GM18873 (cell line): ENCODE results near the gene XKR3.
"Not testable (repeated sequence)": the region's sequence is repeated elsewhere in the genome, so short reads cannot be mapped to it uniquely, and the experiment has no call there.

Experiments used
- ATAC-seq: cut with Tn5 transposase; IDR thresholded peaks from one replicate; pipeline ENCODE4 v1.9.1; 2021; ENCODE audit warnings: mild to moderate bottlenecking, moderate library complexity, moderate number of reproducible peaks; ENCODE audit not compliant: unreplicated experiment, low FRiP score

The XKR3 gene

DNA sequence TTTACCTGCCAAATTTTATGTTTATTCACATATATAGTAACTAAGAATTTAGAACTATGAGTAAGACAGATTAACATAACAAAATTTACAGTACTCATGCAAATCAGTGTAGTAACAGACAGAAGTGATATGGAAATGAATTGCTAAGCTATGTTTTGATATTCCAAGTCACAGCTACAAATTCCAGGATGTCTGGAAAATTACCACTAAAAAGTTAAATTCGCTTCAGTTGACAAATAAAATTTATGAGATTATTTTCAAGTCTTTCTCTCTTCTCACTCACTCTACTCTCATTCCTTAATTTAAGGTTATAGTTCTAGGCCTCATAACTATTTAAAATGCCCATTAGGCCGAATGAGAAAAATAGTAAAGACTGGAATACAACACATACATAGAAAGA lies 18.1 kb downstream of the XKR3 start:
- ATAC-seq, result no peak

DNA sequence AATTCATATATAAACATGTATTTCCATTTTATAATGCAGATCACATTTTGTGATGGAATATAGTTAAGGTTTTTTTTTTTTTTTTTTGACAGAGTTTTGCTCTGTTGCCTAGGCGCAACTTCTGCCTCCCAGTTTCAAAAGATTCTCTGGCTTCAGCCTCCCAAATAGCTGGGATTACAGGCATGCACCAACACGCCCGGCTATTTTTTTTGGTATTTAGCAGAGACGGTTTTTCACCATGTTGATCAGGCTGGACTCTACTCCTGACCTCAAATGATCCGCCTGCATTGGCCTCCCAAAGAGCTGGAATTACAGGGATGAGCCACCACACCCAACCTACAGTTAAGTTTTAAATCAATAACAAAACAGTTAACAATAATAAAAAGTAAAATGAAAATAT lies 18.8 kb downstream of the XKR3 start:
- ATAC-seq, result no peak

DNA sequence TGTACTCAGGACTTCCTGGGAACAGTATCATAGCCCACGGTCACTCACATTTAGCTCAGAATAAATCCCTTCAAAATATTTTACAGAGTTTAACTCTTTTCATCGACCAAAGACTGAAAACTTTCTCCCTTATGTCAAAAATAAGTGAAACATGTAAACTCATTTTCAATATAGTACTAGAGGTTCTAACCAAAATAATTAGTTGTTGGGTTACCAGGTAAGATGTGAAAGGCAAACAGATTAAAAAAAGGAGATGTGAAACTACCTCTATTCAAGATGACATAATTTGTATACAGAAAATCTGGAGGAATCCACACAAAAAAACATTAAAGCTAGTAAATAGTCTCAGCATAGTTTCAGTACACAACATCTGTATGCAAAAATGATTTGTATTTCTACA lies 20.3 kb downstream of the XKR3 start:
- no peak for ATAC-seq

DNA sequence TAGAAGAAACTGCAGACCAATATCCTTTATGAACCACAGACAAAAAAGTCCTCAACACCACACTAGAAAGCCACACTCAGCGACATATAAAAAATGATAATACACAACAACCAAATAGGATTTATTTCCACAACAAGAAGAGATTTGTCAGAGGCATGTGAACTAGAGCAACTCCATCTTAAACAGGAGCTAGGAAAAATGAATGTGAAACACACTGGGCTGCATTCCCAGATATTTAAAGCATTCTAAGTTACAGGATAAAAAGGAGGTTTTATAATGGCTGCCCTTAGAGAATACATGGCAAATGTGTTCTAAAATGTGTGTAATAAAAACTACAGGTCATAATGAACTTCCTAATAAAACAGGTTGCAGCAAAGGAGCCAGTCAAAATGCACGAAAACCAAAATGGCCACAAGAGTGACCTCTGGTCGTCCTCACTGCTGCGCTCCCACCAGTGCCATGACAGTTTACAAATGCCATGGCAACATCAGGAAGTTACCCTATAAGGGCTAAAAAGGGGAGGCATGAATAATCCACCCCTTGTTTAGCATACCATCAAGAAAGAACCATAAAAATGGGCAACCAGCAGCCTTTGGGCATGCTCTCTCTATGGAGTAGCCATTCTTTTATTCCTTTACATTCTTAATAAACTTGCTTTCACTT lies 21.8 kb downstream of the XKR3 start:
- no peak for ATAC-seq

DNA sequence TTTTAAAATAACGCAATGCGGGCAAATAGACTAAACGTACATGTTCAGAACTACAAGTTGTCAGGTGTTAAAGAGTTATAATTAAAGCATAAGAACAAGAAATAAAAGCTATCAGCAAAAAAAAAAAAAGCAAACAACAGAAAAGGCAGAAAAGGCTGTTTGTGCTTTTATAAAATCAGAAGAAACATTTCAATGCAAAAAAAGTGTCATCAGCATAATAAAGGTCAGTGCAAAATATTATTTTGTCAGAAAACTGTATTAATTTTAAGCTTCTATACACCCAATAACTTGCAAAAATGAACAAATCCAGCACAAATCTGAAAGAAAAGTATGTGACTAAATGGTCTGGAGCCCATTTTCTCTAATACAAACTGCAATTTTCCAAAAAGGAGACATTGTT lies 23.6 kb downstream of the XKR3 start:
- ATAC-seq, result no peak

DNA sequence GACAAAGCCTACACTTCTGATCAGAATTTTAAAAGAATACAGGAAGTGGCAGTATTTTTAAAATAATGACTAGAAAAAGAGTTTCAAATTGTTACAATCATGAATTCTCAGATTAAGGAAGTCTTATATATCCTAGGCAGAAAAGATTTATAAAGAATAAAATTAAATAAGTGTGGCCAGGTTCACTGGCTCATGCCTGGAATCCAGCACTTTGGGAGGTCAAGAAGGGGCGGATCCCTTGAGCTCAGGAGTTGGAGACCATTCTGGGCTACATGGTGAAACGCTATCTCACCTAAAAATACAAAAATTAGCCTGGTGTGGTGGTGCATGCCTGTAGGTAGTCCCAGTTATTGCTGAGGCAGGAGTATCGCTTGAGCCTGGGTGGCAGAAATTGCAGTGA lies 24.1 kb downstream of the XKR3 start:
- ATAC-seq, result no peak

DNA sequence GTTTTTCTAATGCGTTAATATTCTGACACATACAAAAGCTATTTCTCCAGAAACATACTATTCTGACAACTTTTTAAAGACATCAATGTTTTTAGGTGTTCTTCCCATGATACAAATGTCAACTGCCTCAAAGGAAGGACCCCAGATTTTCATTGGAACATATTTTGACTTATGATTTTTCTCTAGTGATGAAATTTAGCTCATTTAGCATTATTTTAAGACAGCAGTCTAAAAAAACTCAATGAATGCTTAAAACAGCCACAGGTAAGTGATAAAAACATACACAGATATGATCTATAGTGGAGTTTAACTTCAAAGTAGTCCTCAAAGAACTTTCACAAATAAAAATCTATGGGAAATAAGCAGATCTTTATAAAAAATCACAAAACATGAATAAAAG lies 24.9 kb downstream of the XKR3 start:
- no peak for ATAC-seq

DNA sequence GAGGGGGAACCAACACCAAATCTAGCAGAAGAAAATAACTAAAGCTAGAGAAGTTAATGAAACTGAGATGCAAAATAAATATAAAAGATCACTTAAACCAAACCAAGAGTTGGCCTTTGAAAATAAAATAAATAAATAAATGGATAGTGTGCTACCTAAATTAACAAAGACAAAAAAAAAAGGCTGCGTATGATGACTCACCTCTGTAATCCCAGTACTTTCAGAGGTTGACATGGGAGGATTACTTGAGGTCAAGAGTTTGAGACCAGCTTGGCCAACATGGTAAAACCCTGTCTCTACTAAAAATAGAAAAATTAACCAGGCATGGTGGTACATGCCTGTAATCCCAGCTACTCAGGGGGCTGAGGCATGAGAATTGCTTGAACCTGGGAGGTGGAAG lies 29.7 kb downstream of the XKR3 start:
- ATAC-seq, result not testable (repeated sequence)

DNA sequence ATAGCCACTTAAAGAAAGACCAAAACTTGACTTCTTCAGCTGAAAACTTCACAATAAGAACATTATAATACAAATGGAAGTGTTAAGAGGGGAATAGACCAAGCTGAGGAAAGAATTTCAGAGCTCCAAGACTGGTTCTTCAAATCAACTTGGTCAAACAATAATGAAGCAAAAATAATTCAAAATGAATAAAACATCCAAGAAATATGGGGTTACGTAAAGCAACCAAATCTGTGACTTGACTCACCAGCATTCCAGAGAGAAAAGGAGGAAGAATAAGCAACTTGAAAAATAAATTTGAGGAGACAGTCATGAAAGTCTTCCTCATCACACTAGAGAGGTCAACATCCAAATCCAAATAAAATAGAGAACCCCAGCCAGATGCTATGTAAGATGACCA lies 31.4 kb downstream of the XKR3 start:
- no peak for ATAC-seq

DNA sequence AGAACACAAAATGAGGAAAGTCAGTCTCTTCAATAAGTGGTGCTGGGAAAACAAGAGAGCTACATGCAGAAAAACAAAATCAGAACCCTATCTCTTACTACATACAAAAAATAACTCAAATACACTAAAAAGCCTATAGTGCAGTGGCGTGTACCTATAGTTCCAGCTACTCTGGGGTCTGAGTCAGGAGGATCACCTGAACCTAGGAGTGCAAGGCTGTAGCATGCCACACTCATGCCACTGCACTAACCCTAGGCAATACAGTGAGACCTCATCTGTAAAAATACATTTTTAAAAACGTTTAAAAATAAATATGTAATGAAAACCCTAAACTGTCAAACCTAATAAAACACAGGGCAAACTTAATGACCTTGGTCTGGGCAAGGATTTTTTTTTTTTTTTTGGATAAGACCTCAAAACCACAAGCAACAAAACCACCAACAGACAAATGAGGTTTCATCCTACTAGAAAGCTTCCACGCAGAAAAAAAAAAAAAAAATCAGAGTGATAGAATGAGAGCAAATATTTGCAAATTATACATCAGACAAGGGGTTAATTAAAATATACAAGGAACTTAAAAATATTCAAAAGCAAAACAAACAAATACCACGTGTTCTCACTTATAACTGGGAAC lies 35.2 kb downstream of the XKR3 start:
- ATAC-seq, result no peak

DNA sequence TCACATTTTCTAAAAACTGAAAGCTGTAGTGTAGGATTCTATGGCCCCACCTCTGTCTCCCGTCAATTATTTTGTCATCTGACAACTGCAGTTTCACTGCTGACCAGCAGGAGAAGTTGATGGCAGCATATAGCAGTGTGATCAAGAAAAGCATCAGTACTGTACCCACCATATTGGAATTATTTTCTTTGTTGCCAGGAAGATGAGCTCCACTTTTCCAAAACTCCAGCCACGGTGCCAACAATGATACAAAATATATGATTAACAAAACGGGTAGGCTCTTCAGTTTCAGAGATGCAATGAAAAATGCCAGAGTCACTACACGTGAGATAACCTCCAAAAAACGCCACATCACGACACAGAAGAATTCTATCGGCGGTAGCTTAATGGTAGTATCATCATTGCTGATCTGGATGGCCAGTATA lies 41.3 kb downstream of the XKR3 start:
- ATAC-seq, result no peak

DNA sequence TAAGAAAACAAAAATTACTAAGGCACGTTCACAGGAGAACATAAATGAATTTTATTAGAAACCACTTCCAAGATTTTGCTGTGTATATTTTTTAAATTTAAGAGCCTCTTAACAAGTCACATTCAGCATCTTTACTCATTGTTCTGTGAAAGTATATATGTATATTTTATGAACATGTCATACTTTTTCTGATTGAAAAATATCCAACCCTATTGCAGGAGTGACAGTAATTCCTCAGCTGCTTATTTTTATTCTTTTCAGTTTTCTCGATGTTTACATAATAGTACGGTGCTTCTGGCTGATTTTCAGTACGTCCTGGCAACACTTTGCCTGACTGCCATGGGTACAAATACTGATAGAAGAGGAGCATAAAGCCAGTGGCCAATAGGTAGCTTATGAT lies 41.8 kb downstream of the XKR3 start:
- no peak for ATAC-seq

DNA sequence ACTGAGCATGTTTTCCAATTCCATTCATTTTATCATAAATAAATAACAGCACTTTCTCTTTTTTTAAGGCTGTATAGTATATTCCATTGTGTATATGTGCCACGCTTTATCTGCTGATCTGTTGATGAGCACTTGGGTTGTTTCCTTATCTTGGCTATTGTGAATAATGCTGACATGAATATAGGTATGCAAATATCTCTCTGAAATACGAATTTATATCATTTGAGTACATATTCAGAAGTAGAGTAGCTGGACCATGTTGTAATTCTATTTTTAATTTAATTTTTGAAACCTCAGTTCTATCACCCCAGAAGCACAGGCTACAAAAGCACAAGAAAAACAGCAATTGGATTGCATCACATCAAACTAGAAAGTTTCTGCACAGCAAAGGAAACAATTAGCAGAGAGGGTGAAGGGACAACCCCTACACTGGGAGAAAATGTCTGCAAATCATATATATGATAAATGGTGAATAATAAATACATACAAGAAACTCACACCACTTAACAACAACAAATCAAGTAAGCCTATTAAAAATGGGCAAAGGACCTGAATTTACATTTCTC lies 43.4 kb downstream of the XKR3 start:
- ATAC-seq, result no peak

DNA sequence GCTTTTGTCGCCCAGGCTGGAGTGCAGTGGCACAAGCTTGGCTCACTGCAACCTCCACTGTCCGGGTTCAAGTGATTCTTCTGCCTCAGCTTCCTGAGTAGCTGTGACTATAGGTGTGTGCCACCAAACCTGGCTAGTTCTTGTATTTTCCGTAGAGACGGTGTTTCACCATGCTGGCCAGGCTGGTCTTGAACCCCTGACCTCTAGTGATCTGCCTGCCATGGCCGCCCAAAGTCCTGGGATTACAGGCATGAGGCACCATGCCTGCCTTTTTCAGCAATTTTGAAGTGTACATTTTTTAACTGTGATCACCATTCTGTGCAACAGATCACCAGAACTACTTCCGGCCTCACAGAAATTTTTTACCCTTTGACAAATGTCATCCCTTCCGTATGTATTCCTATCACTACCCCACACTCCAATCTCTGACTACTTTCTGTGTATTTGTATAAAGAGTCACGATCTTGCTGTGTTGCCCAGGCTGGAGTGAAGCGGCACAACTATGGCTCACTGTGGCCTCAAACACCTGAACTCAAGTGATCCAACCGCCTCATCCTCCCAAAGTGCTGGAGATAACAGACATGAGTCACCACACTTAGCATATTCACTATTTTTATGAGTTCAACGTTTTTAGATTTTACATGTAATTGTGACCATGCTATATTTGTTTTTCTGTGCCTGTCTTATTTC lies 44.0 kb downstream of the XKR3 start:
- no peak for ATAC-seq

DNA sequence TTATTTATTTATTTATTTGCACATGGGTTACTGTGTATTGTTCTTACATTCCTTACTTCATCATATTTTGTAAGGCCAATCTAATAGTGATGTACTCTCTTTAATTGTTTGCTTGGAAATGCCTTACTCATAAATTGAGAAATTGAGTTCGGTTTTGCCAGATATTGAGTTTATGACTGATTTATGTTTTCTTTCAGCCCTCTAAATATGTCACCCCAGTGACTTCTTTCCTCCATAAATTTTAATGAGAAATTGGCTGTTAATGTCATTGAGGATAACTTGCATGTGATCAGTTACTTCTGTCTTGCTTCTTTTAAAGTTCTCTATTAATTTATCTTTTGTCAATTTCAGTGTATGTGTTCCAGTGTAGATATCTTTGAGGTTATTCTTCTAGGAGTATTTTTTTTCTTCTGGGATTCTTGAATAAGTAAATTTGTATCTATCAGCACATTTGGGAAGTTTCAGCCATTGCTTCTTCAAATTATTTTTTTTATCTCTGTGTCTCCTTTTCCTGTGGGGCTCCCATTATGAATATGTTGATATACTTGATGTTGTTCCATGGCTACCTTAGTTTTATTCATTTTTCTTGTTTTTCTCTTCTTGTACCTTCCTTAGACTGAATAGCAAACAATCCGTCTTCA lies 47.8 kb downstream of the XKR3 start:
- ATAC-seq, result no peak

DNA sequence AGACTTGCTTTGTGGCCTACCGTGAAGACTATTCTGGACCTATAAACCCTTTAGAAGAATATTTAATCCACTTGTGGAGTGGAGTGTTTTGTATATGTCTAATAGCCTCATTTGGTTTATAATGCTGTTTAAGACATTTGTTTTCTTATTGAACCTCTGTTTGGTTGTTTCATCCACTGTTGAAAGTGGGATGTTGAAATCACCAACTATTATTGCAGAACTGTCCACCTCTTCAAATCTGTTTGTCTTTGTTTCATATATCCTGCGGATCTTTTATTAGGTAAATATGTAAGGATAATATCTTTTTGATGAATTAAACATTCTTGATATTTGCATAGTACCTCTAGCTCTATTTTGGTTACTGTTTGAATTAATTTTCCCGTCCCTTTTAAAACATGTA lies 49.1 kb downstream of the XKR3 start:
- ATAC-seq, result no peak

DNA sequence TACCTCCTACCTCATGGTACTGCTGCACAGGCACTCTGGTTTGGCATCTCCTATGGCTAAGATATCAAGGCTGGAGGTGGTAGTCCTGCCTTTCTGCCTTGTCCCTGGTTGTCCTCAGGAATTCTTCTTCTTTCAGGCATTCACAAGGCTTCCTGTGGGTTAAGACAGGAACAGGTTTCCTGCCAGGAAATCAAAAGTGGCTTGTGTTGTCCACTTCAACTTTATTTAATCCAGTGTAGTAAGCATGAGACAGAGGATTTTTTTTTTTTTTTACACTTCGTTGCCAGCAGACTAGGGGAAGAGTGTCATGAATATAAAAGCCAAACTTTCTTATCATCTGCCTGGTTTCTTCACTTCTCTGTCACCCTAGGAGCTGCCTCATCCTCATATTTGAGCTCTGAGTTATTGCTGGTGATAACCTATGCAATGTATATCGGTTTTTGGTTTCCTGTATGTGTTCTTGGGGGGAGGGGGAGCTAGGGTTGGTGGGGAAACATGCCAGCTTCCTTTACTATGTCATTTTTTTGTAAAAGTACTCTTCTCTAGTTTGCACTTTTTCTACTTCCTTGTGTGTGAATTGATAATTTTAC lies 50.2 kb downstream of the XKR3 start:
- no peak for ATAC-seq

DNA sequence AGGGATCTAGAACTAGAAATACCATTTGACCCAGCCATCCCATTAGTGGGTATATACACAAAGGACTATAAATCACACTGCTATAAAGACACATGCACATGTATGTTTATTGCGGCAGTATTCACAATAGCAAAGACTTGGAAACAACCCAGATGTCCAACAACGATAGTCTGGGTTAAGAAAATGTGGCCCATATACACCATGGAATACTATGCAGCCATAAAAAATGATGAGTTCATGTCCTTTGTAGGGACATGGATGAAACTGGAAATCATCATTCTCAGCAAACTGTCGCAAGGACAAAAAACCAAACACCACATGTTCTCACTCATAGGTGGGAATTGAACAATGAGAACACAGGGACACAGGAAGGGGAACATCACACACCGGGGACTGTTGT lies 53.6 kb downstream of the XKR3 start:
- not testable (repeated sequence) for ATAC-seq

DNA sequence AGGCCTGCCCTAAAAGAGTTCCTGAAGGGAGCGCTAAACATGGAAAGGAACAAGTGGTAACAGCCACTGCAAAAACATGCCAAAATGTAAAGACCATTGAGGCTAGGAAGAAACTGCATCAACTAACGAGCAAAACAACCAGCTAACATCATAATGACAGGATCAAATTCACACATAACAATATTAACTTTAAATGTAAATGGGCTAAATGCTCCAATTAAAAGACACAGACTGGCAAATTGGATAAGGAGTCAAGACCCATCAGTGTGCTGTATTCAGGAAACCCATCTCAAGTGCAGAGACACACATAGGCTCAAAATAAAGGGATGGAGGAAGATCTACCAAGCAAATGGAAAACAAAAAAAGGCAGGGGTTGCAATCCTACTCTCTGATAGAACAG lies 57.3 kb downstream of the XKR3 start:
- ATAC-seq, result not testable (repeated sequence)

DNA sequence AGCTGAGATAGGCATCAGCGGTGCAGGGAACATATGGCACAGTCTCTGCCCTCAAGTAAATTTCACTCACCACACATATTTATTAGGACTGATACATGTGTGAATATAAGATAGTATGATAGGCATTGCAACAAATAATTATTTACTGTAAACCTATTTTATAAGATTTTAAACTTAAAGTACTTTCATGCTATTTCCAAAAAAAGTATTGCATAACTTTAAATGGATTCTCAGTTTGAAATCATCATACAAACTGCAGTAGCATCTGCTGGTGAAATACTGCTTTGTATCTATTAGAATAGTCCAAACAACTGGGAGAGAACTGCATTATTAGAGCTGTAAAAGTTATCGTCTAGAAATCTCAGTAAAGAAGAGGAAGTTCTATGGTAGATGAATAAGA lies 63.0 kb downstream of the XKR3 start:
- ATAC-seq, result not testable (repeated sequence)

DNA sequence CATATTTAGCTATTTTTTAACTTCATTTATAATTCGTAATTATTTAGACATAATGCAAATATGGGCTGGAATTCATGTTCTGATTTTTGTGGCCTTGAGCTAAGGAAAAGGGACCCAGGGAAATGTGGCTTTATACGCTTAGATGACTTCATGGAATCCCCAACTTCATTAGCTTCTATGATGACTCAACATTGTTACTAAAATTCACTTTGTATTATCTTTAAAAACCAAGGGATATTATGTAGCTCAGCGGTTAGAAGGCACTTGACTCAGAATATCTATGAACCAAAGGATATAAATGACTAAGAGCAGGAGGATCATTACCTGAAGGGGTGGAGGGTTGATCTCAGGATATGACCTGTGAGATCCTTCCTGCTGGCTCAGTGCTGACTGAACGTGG lies 64.8 kb downstream of the XKR3 start:
- ATAC-seq, result not testable (repeated sequence)
